NB4 (cell line): ENCODE measurements around the gene RHEBL1.
"Not testable (repeated sequence)": the region's sequence is repeated elsewhere in the genome, so short reads cannot be mapped to it uniquely, and the experiment has no call there.

Experiments used
- DNase-seq: peaks from one replicate; pipeline ENCODE4 v3.0.0; 2010; ENCODE audit warnings: low read depth
- H3K4me3 ChIP-seq: one replicate; pipeline ENCODE4 v1.5.1; 2011; ENCODE audit warnings: mild to moderate bottlenecking, low read depth, low read length, moderate library complexity
- CTCF ChIP-seq: IDR thresholded peaks from one replicate; pipeline ENCODE4 v1.5.1; 2012; ENCODE audit warnings: low read depth, low read length
- MAX ChIP-seq: IDR thresholded peaks from 2 replicates; pipeline ENCODE4 v1.6.1; 2011; ENCODE audit warnings: low read depth, low read length
- MYC ChIP-seq: IDR thresholded peaks from 2 replicates; pipeline ENCODE4 v1.6.1; 2011; ENCODE audit warnings: low read depth, low read length
- POLR2A ChIP-seq: IDR thresholded peaks from 2 replicates; pipeline ENCODE4 v1.6.1; 2011; ENCODE audit warnings: mild to moderate bottlenecking; ENCODE audit not compliant: insufficient read length; ENCODE audit errors: extremely low read depth

RHEBL1 gene

DNA sequence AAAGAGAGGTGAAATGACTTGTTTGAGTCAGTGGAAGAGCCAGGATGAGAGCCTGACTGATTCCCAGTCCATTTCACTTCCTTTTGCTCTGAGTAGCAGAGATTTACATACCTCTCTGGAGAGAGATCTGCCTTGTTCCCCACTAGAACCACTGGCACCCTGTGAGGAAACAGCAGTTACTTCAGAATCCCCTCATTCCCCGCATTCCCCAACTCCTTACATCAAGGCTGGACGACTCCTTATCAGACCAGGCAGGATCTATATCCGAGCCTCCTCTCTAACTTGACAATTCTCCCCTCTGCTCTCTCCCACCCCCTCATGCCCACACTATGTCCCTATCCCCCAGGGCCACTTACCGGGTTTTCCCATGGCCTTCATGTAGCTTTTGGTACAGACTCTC lies 3.7 kb downstream of the RHEBL1 start:
- H3K4me3 ChIP-seq, result no peak overlapping the region
- TF ChIP-seq POLR2A (no peak), MYC (no peak), CTCF (no peak), MAX (no peak)
- DNase-seq, result no peak

GRCh38 chr12:49064767-49065152 lies 5.0 kb downstream of the RHEBL1 start:
- TF ChIP-seq POLR2A (no peak), MAX (no peak), CTCF (no peak), MYC (no peak)
- H3K4me3 ChIP-seq, result no peak overlapping the region
- DNase-seq, result no peak

DNA sequence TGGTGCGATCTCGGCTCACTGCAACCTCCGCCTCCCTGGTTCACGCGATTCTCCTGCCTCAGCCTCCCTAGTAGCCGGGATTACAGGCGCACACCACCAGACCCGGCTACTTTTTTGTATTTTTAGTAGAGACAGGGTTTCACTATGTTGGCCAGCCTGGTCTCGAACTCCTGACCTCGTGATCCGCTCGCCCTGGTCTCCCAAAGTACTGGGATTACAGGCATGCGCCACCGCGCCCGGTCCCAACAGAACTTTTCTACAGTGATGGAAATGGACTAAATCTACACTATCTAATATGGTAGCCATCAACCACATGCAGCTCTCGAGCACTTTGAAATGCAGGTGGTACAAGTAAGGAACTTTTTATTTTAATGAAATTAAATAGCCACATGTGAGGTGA lies 7.9 kb downstream of the RHEBL1 start:
- DNase-seq, result not testable (repeated sequence)
- peak overlapping the region; percentile 81 for H3K4me3 ChIP-seq

DNA sequence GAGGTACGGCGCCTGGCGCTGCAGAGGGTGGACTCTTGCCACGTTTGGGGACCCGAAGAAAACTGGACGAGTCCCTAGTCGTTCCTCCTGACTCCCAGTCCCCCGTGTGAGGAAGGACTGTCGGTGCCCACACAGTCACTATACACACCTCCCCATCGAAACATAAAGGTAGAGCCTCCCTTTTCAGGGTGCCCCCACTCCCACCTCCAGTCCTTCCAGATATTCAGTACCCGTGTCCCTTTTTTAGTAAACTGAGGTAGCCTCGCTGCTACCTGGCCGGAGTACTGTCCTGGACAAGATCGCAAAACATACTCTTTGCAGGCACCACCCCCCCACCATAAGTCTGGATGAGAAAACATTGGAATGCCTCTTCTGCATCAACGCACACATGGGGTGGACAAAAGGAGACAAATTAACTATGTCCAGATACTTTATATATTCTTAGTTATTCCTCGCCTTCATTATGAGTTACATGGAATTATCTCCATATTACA lies 8.6 kb downstream of the RHEBL1 start:
- TF ChIP-seq MYC, result no peak
- TF ChIP-seq CTCF, result no peak
- TF ChIP-seq MAX, result no peak
- no peak for TF ChIP-seq POLR2A
- no peak for DNase-seq

DNA sequence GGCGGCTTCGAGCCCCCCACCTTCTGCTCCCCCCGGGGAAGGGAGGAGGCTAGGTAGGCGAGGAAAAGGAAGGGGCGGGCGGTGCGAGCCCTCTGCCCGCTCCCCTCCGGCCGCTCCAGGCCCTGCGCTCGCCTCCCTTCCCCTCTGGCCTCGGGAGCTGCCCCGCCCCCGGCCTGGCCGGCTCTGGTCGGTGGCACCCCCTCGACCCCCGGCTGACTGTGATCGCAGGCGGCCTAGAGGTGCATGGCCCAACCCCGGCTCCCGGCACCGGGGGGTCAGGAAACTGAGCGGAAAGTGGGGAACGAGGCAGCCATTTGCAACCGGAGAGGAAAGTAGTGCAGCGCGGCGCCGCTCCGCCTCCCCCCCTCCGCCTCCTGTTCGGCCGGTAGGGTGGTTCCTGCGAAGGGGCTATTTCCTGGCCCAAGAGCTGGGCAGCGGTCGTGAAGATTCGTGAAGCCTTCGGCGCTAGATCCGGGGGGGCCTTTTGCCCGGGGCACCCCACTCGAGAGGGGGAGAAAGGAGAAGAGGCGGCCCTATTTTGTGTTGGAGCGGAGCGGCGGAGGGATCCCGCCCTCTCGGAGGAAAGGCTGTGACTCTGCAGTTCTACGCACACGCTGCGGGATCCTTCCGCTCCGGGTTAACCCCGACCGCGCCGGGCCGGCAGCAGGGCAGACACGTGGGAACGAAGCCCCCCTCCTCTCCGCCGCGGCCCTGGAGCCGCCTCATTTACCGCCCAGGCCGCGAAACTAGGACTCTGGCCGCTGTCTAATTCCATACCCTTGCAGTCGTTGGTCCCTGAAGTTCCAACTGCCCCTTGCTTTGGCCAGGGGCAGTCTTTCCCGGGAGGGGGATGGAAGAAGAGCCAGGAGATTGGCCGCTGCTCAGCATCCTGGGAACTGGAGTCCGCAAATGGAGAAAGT lies 9.3 kb downstream of the RHEBL1 start, which contains the start of gene KMT2D:
Gene KMT2D (minus strand): TSS at position 558 of the 920 bp plus-strand sequence. CDS start 5,470 bp downstream, outside the sequence.
- TF ChIP-seq CTCF (no peak), POLR2A (peak; percentile 64), MYC (peak; percentile 97), MAX (peak; percentile 92)
- DNase-seq, result peak; percentile 98

More for the DNA sequence above, 8.6 kb downstream of the RHEBL1 start:
- H3K4me3 ChIP-seq, result peak overlapping the region; percentile 81

GRCh38 chr12:49059299-49060171 lies 10.2 kb downstream of the RHEBL1 start:
- peak; percentile 60 for DNase-seq
- H3K4me3 ChIP-seq, result peak overlapping the region; percentile 81
- TF ChIP-seq CTCF, result no peak
- TF ChIP-seq POLR2A, result peak; percentile 8

More for the DNA sequence above, 9.3 kb downstream of the RHEBL1 start, which contains the start of gene KMT2D:
- H3K4me3 ChIP-seq, result peak within 1 kb of the TSS; percentile 81
